ENCODE results near the gene SPTLC2. TPM values are rescaled to one million over a fixed set of nuclear protein-coding genes. Genes with fewer than 3 reads are reported as not detected.
"Not testable (repeated sequence)": the region's sequence is repeated elsewhere in the genome, so short reads cannot be mapped to it uniquely, and the experiment has no call there.

The SPTLC2 gene
- total RNA-seq, 2 donors from 2014 or later: 44.0 to 65.7 TPM

GRCh38 chr14:77641534-77642341, 25.3 kb upstream of the SPTLC2 start:
- H3K4me1 Mint-ChIP-seq (ENCODE audit: low read depth in 2 of 2): peaks cover 14% of the 10 kb centered on the region in 2 donors
- H3K27ac Mint-ChIP-seq: peak overlapping the region; percentile 79 to 93

GRCh38 chr14:77640756-77641533, 24.5 kb upstream of the SPTLC2 start:
- Mint-ChIP-seq H3K4me3 (peak overlapping the region; percentile 84), H3K27me3 (peaks cover 0 to 2% of the 10 kb centered on the region in 2 donors), H3K4me1 (ENCODE audit: low read depth in 2 of 2) (peaks cover 14% of the 10 kb centered on the region in 2 donors), H3K36me3 (no peaks in the 10 kb centered on the region), H3K9me3 (no peaks in the 10 kb centered on the region), H3K27ac (peak overlapping the region; percentile 79 to 93)
- ATAC-seq (no peak), DNase-seq (ENCODE audit: low spot score) (no peak)

More at GRCh38 chr14:77641534-77642341, 25.3 kb upstream of the SPTLC2 start:
- H3K36me3 Mint-ChIP-seq: no peaks in the 10 kb centered on the region
- peak; percentile 79 for DNase-seq (ENCODE audit: low spot score)
- peak overlapping the region; percentile 84 for H3K4me3 Mint-ChIP-seq
- H3K27me3 Mint-ChIP-seq: peaks cover 0 to 2% of the 10 kb centered on the region in 2 donors
- peak; percentile 79 to 83 for ATAC-seq
- H3K9me3 Mint-ChIP-seq: no peaks in the 10 kb centered on the region

- DNase-seq (ENCODE audit: low spot score) (no peak), ATAC-seq (no peak)
- H3K27ac Mint-ChIP-seq: no peak overlapping the region
- no peaks in the 10 kb centered on the region for H3K9me3 Mint-ChIP-seq
- no peaks in the 10 kb centered on the region for H3K36me3 Mint-ChIP-seq
- H3K4me3 Mint-ChIP-seq: no peak overlapping the region
- H3K27me3 Mint-ChIP-seq: peaks cover 0 to 2% of the 10 kb centered on the region in 2 donors
- peaks cover 14% of the 10 kb centered on the region in 2 donors for H3K4me1 Mint-ChIP-seq (ENCODE audit: low read depth in 2 of 2)
These were observed 22.3 kb upstream of the SPTLC2 start for GRCh38 chr14:77638771-77639171.

- H3K4me1 Mint-ChIP-seq (ENCODE audit: low read depth in 2 of 2); H3K27ac Mint-ChIP-seq; H3K4me3 Mint-ChIP-seq; ATAC-seq; H3K9me3 Mint-ChIP-seq; DNase-seq (ENCODE audit: low spot score); H3K27me3 Mint-ChIP-seq; H3K36me3 Mint-ChIP-seq: not testable (repeated sequence)
These were observed 19.4 kb upstream of the SPTLC2 start for GRCh38 chr14:77635869-77636268.

- not testable (repeated sequence) for H3K4me1 Mint-ChIP-seq (ENCODE audit: low read depth in 2 of 2); H3K4me3 Mint-ChIP-seq; DNase-seq (ENCODE audit: low spot score); H3K36me3 Mint-ChIP-seq; H3K27me3 Mint-ChIP-seq; ATAC-seq; H3K9me3 Mint-ChIP-seq; H3K27ac Mint-ChIP-seq
These were observed 19.0 kb upstream of the SPTLC2 start for GRCh38 chr14:77635466-77635865.

GRCh38 chr14:77630111-77630510, 13.7 kb upstream of the SPTLC2 start:
- Mint-ChIP-seq H3K27ac (no peak overlapping the region), H3K27me3 (no peaks in the 10 kb centered on the region), H3K4me3 (no peak overlapping the region), H3K36me3 (no peaks in the 10 kb centered on the region), H3K9me3 (no peaks in the 10 kb centered on the region), H3K4me1 (ENCODE audit: low read depth in 2 of 2) (peaks cover 2% of the 10 kb centered on the region in 2 donors)
- ATAC-seq: no peak
- no peak for DNase-seq (ENCODE audit: low spot score)

GRCh38 chr14:77625360-77625759, 8.9 kb upstream of the SPTLC2 start:
- no peak for ATAC-seq
- Mint-ChIP-seq H3K27me3 (no peaks in the 10 kb centered on the region), H3K9me3 (no peaks in the 10 kb centered on the region), H3K4me1 (ENCODE audit: low read depth in 2 of 2) (peaks cover 4 to 5% of the 10 kb centered on the region in 2 donors), H3K27ac (no peak overlapping the region), H3K36me3 (no peaks in the 10 kb centered on the region), H3K4me3 (no peak overlapping the region)
- no peak for DNase-seq (ENCODE audit: low spot score)

- Mint-ChIP-seq H3K4me3 (no peak overlapping the region), H3K36me3 (no peaks in the 10 kb centered on the region), H3K27ac (no peak overlapping the region), H3K4me1 (ENCODE audit: low read depth in 2 of 2) (peaks cover 4 to 5% of the 10 kb centered on the region in 2 donors), H3K9me3 (no peaks in the 10 kb centered on the region), H3K27me3 (no peaks in the 10 kb centered on the region)
- ATAC-seq: no peak
- DNase-seq (ENCODE audit: low spot score): no peak
These were observed 6.8 kb upstream of the SPTLC2 start for GRCh38 chr14:77623201-77623600.

- no peaks in the 10 kb centered on the region for H3K27me3 Mint-ChIP-seq
- no peaks in the 10 kb centered on the region for H3K36me3 Mint-ChIP-seq
- DNase-seq (ENCODE audit: low spot score): no peak
- ATAC-seq: no peak
- H3K4me1 Mint-ChIP-seq (ENCODE audit: low read depth in 2 of 2): peaks cover 4 to 5% of the 10 kb centered on the region in 2 donors
- H3K27ac Mint-ChIP-seq: no peak overlapping the region
- H3K9me3 Mint-ChIP-seq: no peaks in the 10 kb centered on the region
- H3K4me3 Mint-ChIP-seq: no peak overlapping the region
These were observed 6.0 kb upstream of the SPTLC2 start for GRCh38 chr14:77622366-77622961.

GRCh38 chr14:77620222-77620870, 3.9 kb upstream of the SPTLC2 start:
- H3K27ac Mint-ChIP-seq: no peak overlapping the region
- peaks cover 4% of the 10 kb centered on the region for H3K36me3 Mint-ChIP-seq
- no peak overlapping the region for H3K4me3 Mint-ChIP-seq
- DNase-seq (ENCODE audit: low spot score) (no peak), ATAC-seq (no peak)
- no peaks in the 10 kb centered on the region for H3K9me3 Mint-ChIP-seq
- peaks cover 8 to 9% of the 10 kb centered on the region in 2 donors for H3K4me1 Mint-ChIP-seq (ENCODE audit: low read depth in 2 of 2)
- no peaks in the 10 kb centered on the region for H3K27me3 Mint-ChIP-seq

- peaks cover 11 to 17% of the 10 kb centered on the region in 2 donors for H3K4me1 Mint-ChIP-seq (ENCODE audit: low read depth in 2 of 2)
- DNase-seq (ENCODE audit: low spot score) (no peak), ATAC-seq (no peak)
- no peak overlapping the region for H3K4me3 Mint-ChIP-seq
- H3K27me3 Mint-ChIP-seq: no peaks in the 10 kb centered on the region
- no peak overlapping the region for H3K27ac Mint-ChIP-seq
- peaks cover 11% of the 10 kb centered on the region for H3K36me3 Mint-ChIP-seq
- H3K9me3 Mint-ChIP-seq: no peaks in the 10 kb centered on the region
These were observed 2.0 kb upstream of the SPTLC2 start for GRCh38 chr14:77618381-77618970.

- H3K9me3 Mint-ChIP-seq: no peaks in the 10 kb centered on the region
- no peak for ATAC-seq
- no peak for DNase-seq (ENCODE audit: low spot score)
- peak overlapping the region; percentile 97 for H3K4me3 Mint-ChIP-seq
- peak overlapping the region; percentile 86 to 89 for H3K27ac Mint-ChIP-seq
- H3K27me3 Mint-ChIP-seq: no peaks in the 10 kb centered on the region
- peaks cover 25 to 33% of the 10 kb centered on the region in 2 donors for H3K4me1 Mint-ChIP-seq (ENCODE audit: low read depth in 2 of 2)
- peaks cover 11% of the 10 kb centered on the region for H3K36me3 Mint-ChIP-seq
These were observed 344 bp downstream of the SPTLC2 start for GRCh38 chr14:77616133-77616453.

GRCh38 chr14:77615361-77616132, 890 bp downstream of the SPTLC2 start:
- Mint-ChIP-seq H3K4me1 (ENCODE audit: low read depth in 2 of 2) (peaks cover 26 to 33% of the 10 kb centered on the region in 2 donors), H3K27ac (peak overlapping the region; percentile 86 to 89), H3K36me3 (peaks cover 11% of the 10 kb centered on the region), H3K9me3 (no peaks in the 10 kb centered on the region), H3K27me3 (no peaks in the 10 kb centered on the region), H3K4me3 (peak overlapping the region; percentile 97)
- DNase-seq (ENCODE audit: low spot score): no peak
- no peak for ATAC-seq

Data from natural killer cell treated with Interleukin-12 subunit alpha and Interleukin-12 subunit beta and Interleukin-15 and Interleukin-18, amount 100 ng/mL, for 72 hours (primary cell).